SIG-M5 treated with dmso at 0.1 percent for 504 hours (cell line): ENCODE results near the gene PCDHGA6.
"Not testable (repeated sequence)": the region's sequence is repeated elsewhere in the genome, so short reads cannot be mapped to it uniquely, and the experiment has no call there.

ENCODE experiments used
- DNase-seq: peaks from one replicate; lab custom pipeline; 2025; ENCODE audit not compliant: unreplicated experiment; lab: John Stamatoyannopoulos, UW

The PCDHGA6 gene

GRCh38 chr5:141359790-141360426 is 13.8 kb upstream of the PCDHGA6 start, which contains the start of gene PCDHGB2:
TSS of gene PCDHGB2 (plus strand) at chr5:141359994. CDS start at chr5:141360136, 142 bp downstream.
- peak; percentile 51 for DNase-seq

- no peak for DNase-seq
Observed at GRCh38 chr5:141360685-141361084, 13.0 kb upstream of the PCDHGA6 start.

- no peak for DNase-seq
Observed at GRCh38 chr5:141362719-141363118, 11.0 kb upstream of the PCDHGA6 start.

GRCh38 chr5:141363952-141364660 is 9.6 kb upstream of the PCDHGA6 start, which contains the start of gene PCDHGA5:
TSS of gene PCDHGA5 (plus strand) at chr5:141364162. CDS start at chr5:141364331, 169 bp downstream.
- DNase-seq = no peak

GRCh38 chr5:141366016-141366896 is 7.4 kb upstream of the PCDHGA6 start:
- DNase-seq = no peak

GRCh38 chr5:141369994-141370848 is 3.5 kb upstream of the PCDHGA6 start, which contains the start of gene PCDHGB3:
TSS of gene PCDHGB3 (plus strand) at chr5:141370242. CDS start at chr5:141370395, 153 bp downstream.
- DNase-seq = no peak

- DNase-seq = no peak
Observed at GRCh38 chr5:141371572-141372475, 1.9 kb upstream of the PCDHGA6 start.

- no peak for DNase-seq
Observed at GRCh38 chr5:141374627-141375026, 936 bp downstream of the PCDHGA6 start.

GRCh38 chr5:141375444-141376155 is 1.9 kb downstream of the PCDHGA6 start:
- DNase-seq = not testable (repeated sequence)

GRCh38 chr5:141382469-141383294 is 9.0 kb downstream of the PCDHGA6 start, which contains the start of gene PCDHGA7:
TSS of gene PCDHGA7 (plus strand) at chr5:141382742. CDS start at chr5:141382900, 158 bp downstream.
- no peak for DNase-seq

GRCh38 chr5:141383345-141383744 is 9.7 kb downstream of the PCDHGA6 start:
- DNase-seq = no peak

- no peak for DNase-seq
Observed at GRCh38 chr5:141384471-141385267, 11.0 kb downstream of the PCDHGA6 start.

- DNase-seq = not testable (repeated sequence)
Observed at GRCh38 chr5:141387557-141388311, 14.0 kb downstream of the PCDHGA6 start, which contains the start of gene PCDHGB4. TSS of gene PCDHGB4 (plus strand) at chr5:141387698. CDS start at chr5:141387885, 187 bp downstream.

GRCh38 chr5:141388661-141389060 is 15.0 kb downstream of the PCDHGA6 start:
- no peak for DNase-seq

- DNase-seq = no peak
Observed at GRCh38 chr5:141389153-141390042, 15.7 kb downstream of the PCDHGA6 start.
